Loucy (cell line): ENCODE measurements around the gene F2RL2.

Experiments used
- H2AFZ ChIP-seq: fragments of 200-600 bp; sonication (generic); 2 replicates; pipeline ENCODE4 v1.6.0; 2016; ENCODE audit warnings: antibody characterized with exemption, mild to moderate bottlenecking, low read length, moderate library complexity
- H3F3A ChIP-seq: fragments of 200-600 bp; 2 replicates; pipeline ENCODE4 v1.6.0; 2016; ENCODE audit warnings: antibody characterized with exemption, low read depth, mild to moderate bottlenecking
- H3K27me3 ChIP-seq: fragments of 200-600 bp; sonication (generic); 2 replicates; pipeline ENCODE4 v1.6.1; 2014; ENCODE audit warnings: low read length, mild to moderate bottlenecking; ENCODE audit not compliant: insufficient read depth, poor library complexity, severe bottlenecking
- H3K36me3 ChIP-seq: fragments of 200-600 bp; sonication (generic); 2 replicates; pipeline ENCODE4 v1.6.1; 2016; ENCODE audit warnings: low read length; ENCODE audit not compliant: insufficient read depth
- H3K4me1 ChIP-seq: fragments of 200-600 bp; sonication (generic); 2 replicates; pipeline ENCODE4 v1.5.1; 2014; ENCODE audit warnings: low read length, mild to moderate bottlenecking; ENCODE audit not compliant: insufficient read depth, poor library complexity, severe bottlenecking
- H3K4me2 ChIP-seq: fragments of 200-600 bp; sonication (generic); 2 replicates; pipeline ENCODE4 v1.6.0; 2014; ENCODE audit warnings: antibody characterized with exemption, low read length, low read depth, mild to moderate bottlenecking; ENCODE audit not compliant: poor library complexity, severe bottlenecking
- H3K4me3 ChIP-seq: fragments of 200-600 bp; sonication (generic); 2 replicates; pipeline ENCODE4 v1.5.1; 2014; ENCODE audit warnings: low read length, mild to moderate bottlenecking, mixed read lengths; ENCODE audit not compliant: poor library complexity, severe bottlenecking
- H3K79me2 ChIP-seq: fragments of 200-600 bp; sonication (generic); 2 replicates; pipeline ENCODE4 v1.6.1; 2014; ENCODE audit warnings: low read length; ENCODE audit not compliant: insufficient read depth
- H3K9ac ChIP-seq: fragments of 200-600 bp; sonication (generic); 2 replicates; pipeline ENCODE4 v1.6.0; 2014; ENCODE audit warnings: mild to moderate bottlenecking, low read depth, low read length, moderate library complexity; ENCODE audit not compliant: poor library complexity, severe bottlenecking
- H3K9me2 ChIP-seq: fragments of 200-600 bp; sonication (generic); replicated peaks from 2 replicates; pipeline ENCODE4 v1.6.1; 2016; ENCODE audit warnings: low read depth, low read length, mixed read lengths
- H3K9me3 ChIP-seq: fragments of 200-600 bp; sonication (generic); 2 replicates; pipeline ENCODE4 v1.6.1; 2014; ENCODE audit warnings: mild to moderate bottlenecking, antibody characterized with exemption, low read length, low read depth; ENCODE audit not compliant: insufficient read depth
- H4K20me1 ChIP-seq: fragments of 200-600 bp; sonication (generic); 2 replicates; pipeline ENCODE4 v1.6.0; 2014; ENCODE audit warnings: antibody characterized with exemption, low read length, mild to moderate bottlenecking; ENCODE audit not compliant: insufficient read depth, poor library complexity, severe bottlenecking
- EZH2phosphoT487 ChIP-seq: fragments of 200-600 bp; IDR thresholded peaks from 2 replicates; pipeline ENCODE4 v1.6.1; 2018; ENCODE audit warnings: antibody characterized with exemption, mild to moderate bottlenecking, moderate library complexity, borderline replicate concordance
- TF ChIP-seq, protein P1 (sequence below): fragments of 200-600 bp; sonication (generic); conservative IDR thresholded peaks from 2 replicates; pipeline ENCODE4 v1.5.1; 2014; ENCODE audit warnings: mild to moderate bottlenecking, antibody characterized with exemption, low read length

Gene F2RL2

DNA sequence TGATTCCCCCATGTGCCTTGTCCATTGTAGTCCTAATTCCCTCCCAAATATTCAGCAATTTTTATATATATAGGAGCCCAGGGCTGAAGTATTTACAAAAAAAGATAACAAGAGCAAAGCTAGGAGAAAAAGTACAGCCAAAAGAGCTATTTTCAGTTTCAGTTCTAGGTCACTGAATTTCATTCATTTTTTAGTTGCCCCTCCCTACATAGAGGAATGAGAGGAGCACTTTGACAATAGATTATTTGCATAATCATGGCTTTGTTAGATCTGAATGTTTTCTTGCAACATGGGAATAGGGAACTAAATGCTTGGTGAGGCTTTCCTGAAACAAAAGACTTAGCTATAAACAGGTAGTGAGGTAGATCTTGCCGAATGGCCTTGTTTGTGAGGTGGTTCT is 15.3 kb upstream of the F2RL2 start:
- TF ChIP-seq, protein P1, sequence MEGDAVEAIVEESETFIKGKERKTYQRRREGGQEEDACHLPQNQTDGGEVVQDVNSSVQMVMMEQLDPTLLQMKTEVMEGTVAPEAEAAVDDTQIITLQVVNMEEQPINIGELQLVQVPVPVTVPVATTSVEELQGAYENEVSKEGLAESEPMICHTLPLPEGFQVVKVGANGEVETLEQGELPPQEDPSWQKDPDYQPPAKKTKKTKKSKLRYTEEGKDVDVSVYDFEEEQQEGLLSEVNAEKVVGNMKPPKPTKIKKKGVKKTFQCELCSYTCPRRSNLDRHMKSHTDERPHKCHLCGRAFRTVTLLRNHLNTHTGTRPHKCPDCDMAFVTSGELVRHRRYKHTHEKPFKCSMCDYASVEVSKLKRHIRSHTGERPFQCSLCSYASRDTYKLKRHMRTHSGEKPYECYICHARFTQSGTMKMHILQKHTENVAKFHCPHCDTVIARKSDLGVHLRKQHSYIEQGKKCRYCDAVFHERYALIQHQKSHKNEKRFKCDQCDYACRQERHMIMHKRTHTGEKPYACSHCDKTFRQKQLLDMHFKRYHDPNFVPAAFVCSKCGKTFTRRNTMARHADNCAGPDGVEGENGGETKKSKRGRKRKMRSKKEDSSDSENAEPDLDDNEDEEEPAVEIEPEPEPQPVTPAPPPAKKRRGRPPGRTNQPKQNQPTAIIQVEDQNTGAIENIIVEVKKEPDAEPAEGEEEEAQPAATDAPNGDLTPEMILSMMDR = no peak
- TF ChIP-seq EZH2phosphoT487 = no peak
- H3K4me2 ChIP-seq = no peak overlapping the region
- no peak overlapping the region for H3K9ac ChIP-seq

DNA sequence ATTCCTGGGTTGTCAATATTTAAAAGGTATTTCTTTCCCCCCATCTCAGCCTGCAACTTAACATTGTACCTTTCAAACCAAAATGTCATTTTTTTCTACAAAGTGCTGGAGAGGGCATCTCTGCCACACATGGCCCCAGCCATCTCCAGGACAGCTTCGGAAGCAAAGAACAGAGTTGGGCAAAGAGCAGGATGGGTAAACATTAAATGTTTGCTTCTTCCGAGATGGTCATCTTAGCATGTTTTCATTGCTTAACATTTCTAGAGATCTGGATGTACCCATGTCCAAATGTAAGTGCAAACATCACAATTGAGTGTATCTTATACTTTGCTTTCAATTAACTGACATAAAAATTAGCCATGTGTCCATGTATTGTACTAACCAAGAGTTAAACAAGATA is 14.3 kb upstream of the F2RL2 start:
- no peaks in the 10 kb centered on the region for H4K20me1 ChIP-seq
- H3F3A ChIP-seq = no peaks in the 10 kb centered on the region
- H3K9me3 ChIP-seq = no peaks in the 10 kb centered on the region
- H3K36me3 ChIP-seq = peaks cover 60% of the 10 kb centered on the region
- H3K4me1 ChIP-seq = peaks cover 10% of the 10 kb centered on the region
- TF ChIP-seq, protein P1 = no peak
- no peak for TF ChIP-seq EZH2phosphoT487
- H3K27me3 ChIP-seq = no peaks in the 10 kb centered on the region
- H3K9ac ChIP-seq = no peak overlapping the region
- no peaks in the 10 kb centered on the region for H3K9me2 ChIP-seq
- H3K4me3 ChIP-seq = no peak overlapping the region
- H3K79me2 ChIP-seq = peaks cover 4% of the 10 kb centered on the region; the same call in 1 of the 2 replicates
- H3K4me2 ChIP-seq = no peak overlapping the region
- H2AFZ ChIP-seq = no peak overlapping the region

More for the DNA sequence above, 15.3 kb upstream of the F2RL2 start:
- no peak overlapping the region for H3K4me3 ChIP-seq
- peaks cover 64% of the 10 kb centered on the region for H3K36me3 ChIP-seq
- H3K4me1 ChIP-seq = peaks cover 10% of the 10 kb centered on the region
- no peaks in the 10 kb centered on the region for H3K27me3 ChIP-seq
- H4K20me1 ChIP-seq = no peaks in the 10 kb centered on the region
- no peaks in the 10 kb centered on the region for H3K79me2 ChIP-seq
- H2AFZ ChIP-seq = no peak overlapping the region
- H3F3A ChIP-seq = no peaks in the 10 kb centered on the region
- no peaks in the 10 kb centered on the region for H3K9me2 ChIP-seq
- H3K9me3 ChIP-seq = no peaks in the 10 kb centered on the region

DNA sequence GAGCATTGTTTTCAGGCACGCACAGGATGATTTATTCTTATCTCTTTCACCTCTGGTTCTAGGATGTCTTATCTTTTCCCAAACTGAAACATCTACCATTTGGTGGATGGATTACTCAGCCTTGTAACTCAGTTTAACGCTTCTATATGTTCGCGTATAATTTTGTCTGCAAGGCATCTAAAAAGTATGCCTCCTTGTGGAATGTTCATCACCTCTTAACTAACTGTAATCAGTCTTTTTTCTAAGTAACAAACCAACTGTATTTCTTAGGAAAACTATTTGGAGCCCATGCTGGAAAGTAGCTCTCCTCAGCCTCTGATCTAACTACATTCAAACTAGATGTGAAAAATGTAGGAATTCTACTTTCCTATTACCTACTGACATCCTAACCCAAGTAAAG is 11.5 kb upstream of the F2RL2 start:
- no peaks in the 10 kb centered on the region for H4K20me1 ChIP-seq
- H3K79me2 ChIP-seq = peaks cover 24% of the 10 kb centered on the region
- TF ChIP-seq EZH2phosphoT487 = no peak
- TF ChIP-seq, protein P1 = peak; percentile 26
- H3K27me3 ChIP-seq = no peaks in the 10 kb centered on the region
- H3K9me3 ChIP-seq = no peaks in the 10 kb centered on the region
- H3K9ac ChIP-seq = no peak overlapping the region
- H3K4me3 ChIP-seq = no peak overlapping the region
- no peak overlapping the region for H3K4me2 ChIP-seq
- no peak overlapping the region for H2AFZ ChIP-seq
- H3K9me2 ChIP-seq = no peaks in the 10 kb centered on the region
- H3K4me1 ChIP-seq = peaks cover 32% of the 10 kb centered on the region
- peaks cover 55% of the 10 kb centered on the region for H3K36me3 ChIP-seq
- no peaks in the 10 kb centered on the region for H3F3A ChIP-seq
